ENCODE results near the gene MUC4. TPM values are rescaled to one million over a fixed set of nuclear protein-coding genes. Genes with fewer than 3 reads are reported as not detected.

MUC4 gene
- total and polyA plus RNA-seq, 2 experiments from 2014 or later, result 1.3 TPM

GRCh38 chr3:195770081-195770840, 41.5 kb downstream of the MUC4 start:
- Mint-ChIP-seq H3K36me3 (ENCODE audit: low read depth) (no peaks in the 10 kb centered on the region; the same call in 2 of the 3 replicates), H3K4me3 (no peak overlapping the region), H3K9me3 (peaks cover 22% of the 10 kb centered on the region), H3K27me3 (ENCODE audit: insufficient read depth, low read depth, poor library complexity) (peaks cover 7% of the 10 kb centered on the region), H3K27ac (no peak overlapping the region), H3K4me1 (no peaks in the 10 kb centered on the region)
- no peaks in the 10 kb centered on the region for H3K36me3 ChIP-seq (ENCODE audit: insufficient read depth)
- TF ChIP-seq ZNF114 (CRISPR knock-in tag; IDR thresholded peaks at IDR 0.05), result no peak
- TF ChIP-seq CTCF (conservative IDR thresholded peaks at IDR 0.05; ENCODE audit: low read depth in 2 of 2), result no peak
- no peak for TF ChIP-seq STAT1 (IDR thresholded peaks at IDR 0.05; ENCODE audit: unreplicated experiment)
- no peak for TF ChIP-seq JUNB (IDR thresholded peaks at IDR 0.05; ENCODE audit: unreplicated experiment)
- no peak for TF ChIP-seq ETS1 (IDR thresholded peaks at IDR 0.05)
- TF ChIP-seq ZNF462 (CRISPR knock-in tag; IDR thresholded peaks at IDR 0.05), result no peak
- TF ChIP-seq ZNF331 (CRISPR knock-in tag; IDR thresholded peaks at IDR 0.05; ENCODE audit: low read depth), result no peak
- no peak for TF ChIP-seq EZH2 (IDR thresholded peaks at IDR 0.05; ENCODE audit: low read depth, unreplicated experiment)
- no peak for TF ChIP-seq NANOG (IDR thresholded peaks at IDR 0.05; ENCODE audit: borderline replicate concordance)
- TF ChIP-seq EZH2phosphoT487 (IDR thresholded peaks at IDR 0.05; ENCODE audit: unreplicated experiment), result no peak
- no peak for TF ChIP-seq REST (IDR thresholded peaks at IDR 0.05; ENCODE audit: unreplicated experiment)
- no peak for TF ChIP-seq CREB1 (CRISPR knock-in tag; IDR thresholded peaks at IDR 0.05; ENCODE audit: low read depth)
- TF ChIP-seq POLR2AphosphoS5 (IDR thresholded peaks at IDR 0.05; ENCODE audit: low read depth), result no peak
- ATAC-seq, result no peak
- H4K20me1 ChIP-seq (replicated peaks; ENCODE audit: insufficient read depth), result no peaks in the 10 kb centered on the region
- DNase-seq (ENCODE audit: low spot score), result no peak
- H3K4me3 ChIP-seq, result no peak overlapping the region
- H2AFZ ChIP-seq, result no peak overlapping the region
- no peak overlapping the region for H3K4me2 ChIP-seq
- H3K27me3 ChIP-seq (ENCODE audit: insufficient read depth), result no peaks in the 10 kb centered on the region
- H3K4me1 ChIP-seq (ENCODE audit: insufficient read depth), result no peaks in the 10 kb centered on the region
- H3K27ac ChIP-seq (ENCODE audit: low read depth), result no peak overlapping the region
- H3K79me2 ChIP-seq (replicated peaks; ENCODE audit: insufficient read depth), result no peaks in the 10 kb centered on the region
- H3K9me2 ChIP-seq (ENCODE audit: insufficient read depth), result no peaks in the 10 kb centered on the region
- H3F3A ChIP-seq (replicated peaks; ENCODE audit: low read depth), result no peaks in the 10 kb centered on the region
